NCI-H1105 treated with DMSO at 0.1 percent for 48 hours (cell line): ENCODE data around the gene RPA1.
"Not testable (repeated sequence)": the region's sequence is repeated elsewhere in the genome, so short reads cannot be mapped to it uniquely, and the experiment has no call there.

ENCODE experiments used
- DNase-seq: peaks from one replicate; lab custom pipeline; 2025; lab: John Stamatoyannopoulos, UW

The RPA1 gene

DNA sequence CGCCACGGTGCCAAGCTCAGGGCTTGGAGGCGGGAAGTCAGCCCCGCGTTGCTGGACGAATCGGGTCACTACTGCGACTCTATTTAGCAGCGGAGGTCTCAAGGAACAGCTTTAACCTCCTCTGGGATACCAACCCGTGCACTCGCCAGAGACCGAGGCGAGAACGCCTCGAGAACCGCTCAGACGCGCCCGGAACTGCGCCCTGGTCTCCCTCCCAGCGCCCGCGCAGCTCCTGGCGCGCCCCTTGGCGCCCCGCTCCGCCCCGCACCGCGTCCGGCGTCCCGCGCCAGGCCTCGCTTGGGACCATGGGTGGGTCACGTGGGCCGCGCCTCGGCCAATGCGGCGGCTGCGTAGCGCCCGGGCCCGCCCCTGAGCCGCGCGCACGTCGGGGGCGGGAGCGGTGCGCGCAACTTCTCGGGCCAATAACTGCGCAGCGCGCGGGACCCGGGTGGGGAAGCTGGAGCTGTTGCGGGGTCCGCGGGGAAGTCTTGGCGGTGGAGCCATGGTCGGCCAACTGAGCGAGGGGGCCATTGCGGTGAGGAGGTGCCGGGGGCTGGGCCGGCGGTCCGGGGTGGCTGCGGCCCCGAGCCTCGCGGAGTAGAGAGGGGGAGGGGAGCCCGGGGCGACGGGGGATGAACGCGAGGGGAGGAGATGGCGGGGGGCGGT is at the start of gene RPA1, which contains the start of gene SMYD4:
TSS of gene RPA1 (plus strand) at position 414 of the 666 bp plus-strand sequence. CDS start at position 503, 89 bp downstream.
TSS of gene SMYD4 (minus strand) at position 311 of the 666 bp plus-strand sequence. CDS start 1,908 bp downstream, outside the sequence.
- DNase-seq = peak; percentile 41

DNA sequence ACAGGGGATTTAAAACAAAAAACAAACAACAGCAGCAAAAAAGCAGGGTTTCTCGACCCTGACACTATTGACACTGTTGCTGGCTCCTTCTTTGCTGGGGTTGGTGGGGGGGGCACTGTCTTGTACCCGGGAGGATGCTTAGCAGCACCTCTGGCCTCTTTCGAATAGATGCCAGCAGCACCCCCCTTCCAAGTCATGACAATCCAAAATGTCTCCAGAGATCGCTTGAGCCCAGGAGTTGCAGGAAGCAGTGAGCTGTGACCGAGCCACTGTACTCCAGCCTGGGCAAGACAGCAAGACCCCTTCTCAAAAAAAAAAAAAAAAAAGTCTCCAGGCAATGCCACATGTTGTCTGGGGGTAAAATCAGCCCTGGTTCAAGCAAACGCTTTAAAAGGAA is 47.6 kb upstream of the RPA1 start:
- no peak for DNase-seq

DNA sequence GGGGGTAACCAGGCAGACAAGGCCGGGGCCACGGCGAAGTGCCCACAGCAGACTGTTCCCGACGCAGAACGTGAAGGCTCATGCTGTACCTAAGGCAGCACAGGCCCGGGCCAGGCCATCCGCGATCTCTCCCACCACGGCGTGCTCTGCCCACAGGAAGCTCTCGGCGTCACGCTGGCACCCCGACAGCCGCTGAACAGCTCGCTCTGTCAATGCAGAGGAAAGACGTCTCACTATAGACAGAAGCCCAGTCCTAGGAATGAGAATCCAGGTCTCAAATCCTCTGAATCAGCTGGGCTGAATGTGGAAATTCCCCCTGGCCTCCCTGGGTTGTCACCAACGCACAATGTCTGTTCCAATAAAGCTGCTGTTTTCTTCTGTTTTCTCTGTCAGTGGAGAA is 46.5 kb upstream of the RPA1 start:
- no peak for DNase-seq

DNA sequence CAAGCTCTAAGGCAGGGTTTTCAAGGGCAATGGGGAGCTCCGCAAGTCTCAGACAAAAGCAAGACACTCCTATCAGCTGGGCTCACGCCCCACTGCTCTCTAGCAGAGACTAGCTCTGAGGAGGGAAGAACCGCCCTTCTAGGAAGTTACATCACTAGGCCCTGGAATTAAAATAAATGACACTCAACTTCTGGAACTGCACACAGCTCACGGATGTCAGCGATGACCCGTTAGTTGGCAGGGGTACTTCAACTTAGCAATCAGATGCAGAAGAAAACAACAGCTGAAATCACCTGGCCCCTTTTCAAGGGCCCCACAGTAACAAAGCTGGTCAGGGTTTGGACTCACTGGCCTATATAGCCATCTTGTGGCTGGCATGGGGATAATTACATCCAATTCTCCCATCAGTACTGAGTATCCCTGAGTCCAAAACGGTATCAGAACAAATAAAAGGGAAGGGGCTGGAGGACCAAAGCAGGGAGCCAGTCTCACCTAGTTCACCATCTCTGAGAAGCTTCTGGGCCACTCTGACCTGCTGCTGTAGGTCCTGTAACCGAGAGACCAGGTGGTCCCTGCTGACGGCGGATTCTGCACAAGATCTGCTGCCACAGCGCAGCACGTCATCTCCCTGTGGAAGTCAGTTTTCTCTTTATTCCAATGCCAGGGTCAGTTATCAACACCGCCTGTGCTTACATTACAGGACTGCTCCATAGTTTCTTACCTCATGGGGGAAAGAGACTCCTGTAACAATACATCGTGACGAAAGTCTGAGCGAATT is 45.8 kb upstream of the RPA1 start:
- peak; percentile 9 for DNase-seq

DNA sequence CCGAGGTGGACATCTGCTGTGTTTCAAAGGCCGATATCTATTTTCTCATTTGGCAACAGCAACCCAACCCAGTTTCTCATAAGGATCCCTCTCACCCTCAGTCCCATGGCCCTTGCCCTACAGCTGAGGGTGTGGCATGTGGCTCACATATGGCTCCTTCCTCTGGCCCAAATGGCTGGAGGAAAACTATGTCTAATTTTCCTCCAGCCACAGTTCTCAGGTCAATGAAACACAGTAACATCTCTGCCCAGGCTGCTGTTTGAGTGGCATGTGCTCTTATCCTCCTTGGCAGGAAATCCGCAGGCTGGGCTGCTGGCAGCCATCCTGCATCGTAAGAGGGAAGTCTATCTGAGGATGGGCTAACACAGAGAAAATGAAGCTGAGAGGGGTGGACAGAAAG is 43.9 kb upstream of the RPA1 start:
- DNase-seq = no peak

DNA sequence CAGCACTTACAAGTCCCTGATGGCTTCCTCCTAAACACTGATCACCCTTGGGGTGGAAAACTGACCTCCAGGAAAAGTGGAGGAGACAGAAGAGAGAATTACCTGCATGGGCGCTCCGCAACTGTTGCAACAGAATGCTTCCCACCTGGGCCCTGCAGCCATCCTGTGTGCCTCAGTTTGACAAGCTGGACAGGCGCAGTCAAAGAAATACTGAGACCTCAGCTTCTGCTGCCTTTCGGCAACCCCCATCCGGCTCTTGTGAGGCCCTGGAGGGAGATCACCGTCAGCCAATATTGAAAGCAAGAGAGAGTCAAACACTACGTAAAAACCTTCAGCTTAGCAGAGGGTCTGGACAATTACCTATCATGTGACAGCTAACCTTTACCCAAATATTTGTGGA is 43.1 kb upstream of the RPA1 start:
- no peak for DNase-seq

DNA sequence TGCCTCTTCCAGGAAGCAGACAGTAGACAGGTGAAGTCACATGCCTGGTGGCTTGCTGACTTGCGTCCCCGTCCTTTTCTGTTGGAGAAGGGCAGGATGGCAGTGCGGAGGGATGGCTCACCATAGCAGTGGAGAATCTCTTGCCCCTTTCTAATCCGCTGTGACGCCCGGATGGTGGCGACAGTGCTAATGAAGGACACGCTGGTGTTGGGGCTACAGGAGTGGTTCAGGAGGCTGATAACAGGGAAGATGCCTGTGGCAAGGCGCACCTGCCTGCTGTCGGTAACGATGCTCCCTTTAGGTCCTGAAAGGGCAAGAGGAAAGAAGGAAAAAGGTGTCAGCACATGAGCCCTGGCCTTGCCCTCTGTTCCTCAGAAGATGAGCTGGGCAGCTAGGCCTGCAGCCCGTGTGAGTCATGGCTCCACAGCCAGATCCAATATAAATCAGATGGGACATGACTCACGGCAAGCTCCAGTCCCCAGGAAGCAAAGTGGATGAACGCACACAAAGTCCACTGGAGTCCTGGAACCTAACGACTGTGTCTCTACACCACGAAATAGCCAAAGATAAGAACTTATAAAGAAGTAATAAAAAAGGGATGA is 42.4 kb upstream of the RPA1 start:
- DNase-seq = no peak

DNA sequence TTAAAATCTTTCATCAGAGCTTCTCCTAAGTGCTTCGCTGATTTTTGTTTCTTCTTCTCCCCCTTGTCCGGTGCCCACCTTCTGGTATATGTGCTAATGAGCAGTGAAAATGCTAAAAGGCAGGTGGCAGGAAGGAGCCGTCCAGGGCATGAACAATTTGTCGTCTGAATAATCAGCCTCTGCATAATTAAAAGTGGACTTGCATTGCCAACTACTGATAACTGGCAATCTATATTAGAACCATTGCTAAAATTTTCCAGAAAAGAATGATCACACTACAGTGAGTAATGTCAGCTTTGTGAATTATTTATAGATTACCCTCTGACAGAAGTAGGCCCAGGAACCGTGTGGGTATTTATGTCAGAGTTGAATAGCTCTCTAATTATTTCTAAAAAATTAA is 39.9 kb upstream of the RPA1 start:
- no peak for DNase-seq

DNA sequence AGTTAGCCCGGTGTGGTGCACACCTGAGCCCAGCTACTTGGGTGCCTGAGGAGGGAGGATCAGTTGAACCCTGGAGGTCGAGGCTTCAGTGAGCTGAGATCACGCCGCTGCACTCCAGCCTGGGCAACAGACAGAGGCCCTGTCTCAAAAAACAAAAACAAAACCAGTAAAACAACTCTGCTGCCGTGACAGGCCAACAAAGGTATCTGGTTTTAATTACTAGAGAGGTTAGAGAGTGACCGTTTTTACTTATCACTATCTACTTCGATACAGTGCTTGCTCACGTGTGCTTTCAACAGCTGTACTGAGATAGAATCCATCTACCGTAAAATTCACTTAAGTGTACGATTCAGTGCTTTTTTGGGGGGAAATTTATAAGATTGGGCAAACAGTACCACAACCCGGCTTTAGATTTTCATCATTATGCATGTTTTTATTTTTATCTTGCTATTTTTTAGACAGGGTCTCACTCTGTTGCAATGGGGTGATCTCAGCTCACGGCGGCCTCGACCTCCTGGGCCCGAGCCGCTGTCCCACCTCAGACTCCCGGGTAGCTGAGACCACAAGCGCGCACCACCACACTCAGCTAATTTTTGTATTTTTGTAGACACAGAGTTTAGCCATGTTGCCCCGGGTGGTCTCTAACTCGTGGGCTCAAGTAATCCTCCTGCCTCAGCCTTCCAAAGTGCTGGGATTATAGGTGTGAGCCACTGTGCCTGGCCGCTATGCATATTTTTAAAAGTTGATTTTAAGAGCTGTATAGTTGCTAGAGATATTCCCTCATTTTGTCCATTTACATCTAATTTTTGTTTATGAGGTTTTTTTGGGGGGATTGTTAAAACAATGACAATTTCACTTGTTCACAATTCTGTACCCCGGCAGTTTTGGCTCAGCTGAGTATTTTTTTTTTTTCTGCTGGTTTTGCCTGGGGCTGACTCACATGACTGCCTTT is 37.0 kb upstream of the RPA1 start:
- DNase-seq = no peak

DNA sequence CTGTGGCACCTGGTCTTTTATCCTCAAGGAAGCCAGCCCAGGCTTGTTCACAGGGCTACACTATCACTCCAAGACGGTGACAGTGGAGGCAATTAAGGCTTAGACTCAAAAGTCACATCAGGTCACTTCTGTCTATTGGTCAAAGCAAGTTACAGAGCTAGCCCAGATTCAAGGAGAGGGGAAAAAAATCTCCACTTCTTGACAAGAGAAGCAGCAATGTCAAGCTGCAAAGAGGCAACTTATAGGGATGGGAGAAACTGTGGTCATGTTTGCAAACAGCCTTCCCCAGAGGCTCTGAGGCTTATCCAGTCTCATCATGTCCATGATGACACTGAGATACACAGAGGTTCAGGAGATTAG is 36.4 kb upstream of the RPA1 start:
- DNase-seq = peak; percentile 77

DNA sequence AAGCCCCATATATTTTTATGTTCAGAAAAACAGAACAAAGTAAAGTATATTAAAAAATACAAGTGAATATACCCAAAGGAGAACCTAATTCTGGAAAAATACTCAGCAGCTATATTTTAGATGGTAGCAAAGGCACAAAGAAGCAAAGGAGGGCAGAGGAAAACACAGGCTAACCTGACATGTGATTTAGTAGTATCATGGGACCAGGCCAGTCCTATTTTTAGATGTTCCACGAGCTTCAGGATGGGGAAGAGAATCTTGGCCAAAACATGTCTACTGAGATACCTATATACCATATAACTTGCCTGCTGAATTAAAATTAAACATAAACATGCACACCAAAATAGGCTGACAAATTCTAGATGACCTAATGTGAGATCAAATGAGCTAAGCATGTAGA is 33.0 kb upstream of the RPA1 start:
- no peak for DNase-seq

DNA sequence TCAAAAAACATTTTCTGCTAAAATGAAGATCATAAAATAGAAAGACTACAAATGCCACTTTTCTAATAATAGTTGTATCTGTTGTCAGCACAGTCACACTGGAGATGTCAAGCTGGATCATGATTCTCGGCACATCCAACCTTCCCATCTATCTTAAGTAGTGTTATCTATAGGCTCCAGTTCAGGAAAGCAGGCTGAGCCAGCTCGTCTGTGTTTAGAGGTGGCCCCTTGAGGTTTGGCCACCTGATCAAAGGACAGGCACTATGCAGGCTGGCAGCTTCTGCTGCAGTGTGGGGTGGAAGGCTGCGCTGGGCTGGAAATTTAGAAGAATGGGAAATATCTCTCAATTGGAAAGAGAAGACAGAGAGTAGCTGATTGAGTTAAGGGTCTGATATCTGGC is 32.5 kb upstream of the RPA1 start:
- DNase-seq = no peak

DNA sequence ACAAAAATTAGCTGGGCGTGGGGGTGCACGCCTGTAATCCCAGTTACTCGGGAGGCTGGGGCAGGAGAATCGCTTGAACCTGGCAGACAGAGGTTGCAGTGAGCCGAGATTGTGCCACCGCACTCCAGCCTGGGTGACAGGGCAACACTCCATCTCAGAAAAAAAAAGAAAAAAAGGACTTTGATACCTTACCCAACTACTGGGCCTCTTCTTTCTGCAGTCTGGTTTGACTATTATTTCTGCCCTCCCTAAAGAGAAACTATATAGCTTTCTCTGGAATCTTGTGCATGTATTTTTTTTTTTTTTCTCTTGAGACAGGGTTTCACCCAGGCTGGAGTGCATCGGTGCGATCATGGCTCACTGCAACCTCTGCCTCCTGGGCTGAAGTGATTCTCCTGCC is 32.0 kb upstream of the RPA1 start:
- not testable (repeated sequence) for DNase-seq

DNA sequence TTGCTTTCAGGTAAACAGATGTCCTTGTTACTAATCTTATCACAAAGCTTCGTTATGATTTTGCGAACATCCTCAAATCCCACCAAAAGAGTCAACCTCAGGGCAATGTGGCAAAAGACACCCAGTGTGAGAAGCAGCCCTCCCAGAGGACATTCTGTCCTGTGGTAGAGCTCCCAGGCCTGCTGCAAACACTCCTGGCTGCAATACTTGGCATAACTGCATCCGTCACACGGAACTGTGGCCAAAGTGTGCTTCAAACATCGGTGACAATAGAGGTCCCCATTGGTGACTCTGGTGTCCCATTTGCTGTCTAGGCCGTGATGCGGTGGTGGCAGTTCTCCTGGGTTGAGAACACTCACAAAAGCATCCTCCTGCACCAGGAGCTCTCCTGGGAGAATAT is 29.6 kb upstream of the RPA1 start:
- no peak for DNase-seq

DNA sequence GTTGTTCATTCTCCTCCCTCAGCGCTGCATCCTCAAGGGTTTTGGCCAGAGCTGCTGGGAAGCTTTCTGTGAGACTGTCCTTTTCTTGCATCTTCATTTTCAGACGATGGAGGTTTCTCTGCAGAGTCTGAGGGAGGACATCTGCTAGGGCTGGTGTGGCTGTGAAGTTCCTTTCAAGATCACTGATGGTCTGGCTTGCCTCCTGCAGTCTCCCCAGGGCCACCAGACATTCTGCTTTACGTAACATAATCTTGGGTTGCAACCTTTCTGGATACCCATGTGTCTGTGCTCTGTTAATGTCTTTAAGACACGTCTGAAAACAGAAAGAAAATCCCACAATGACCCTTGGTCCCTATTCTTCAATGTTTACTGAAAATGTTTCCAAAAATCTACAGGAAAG is 29.1 kb upstream of the RPA1 start:
- DNase-seq = no peak

DNA sequence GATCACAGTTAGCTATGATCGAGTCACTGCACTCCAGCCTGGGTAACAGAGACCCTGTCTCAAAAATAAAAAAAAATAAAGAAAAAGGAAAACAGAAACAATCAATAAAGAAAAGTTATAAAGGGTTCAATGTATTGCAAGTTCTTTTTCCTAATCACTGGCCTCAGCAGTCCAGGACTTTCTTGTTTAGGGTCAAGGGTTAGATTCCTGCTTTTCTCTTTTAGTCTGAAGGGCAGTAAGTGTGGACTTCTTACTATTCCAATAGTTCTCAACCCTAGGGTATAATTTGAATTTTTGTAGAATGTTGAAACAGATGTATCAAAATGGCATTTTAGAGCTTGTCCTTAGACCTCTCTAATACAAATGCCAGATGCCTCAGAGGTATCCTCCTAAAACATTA is 27.4 kb upstream of the RPA1 start:
- DNase-seq = no peak

DNA sequence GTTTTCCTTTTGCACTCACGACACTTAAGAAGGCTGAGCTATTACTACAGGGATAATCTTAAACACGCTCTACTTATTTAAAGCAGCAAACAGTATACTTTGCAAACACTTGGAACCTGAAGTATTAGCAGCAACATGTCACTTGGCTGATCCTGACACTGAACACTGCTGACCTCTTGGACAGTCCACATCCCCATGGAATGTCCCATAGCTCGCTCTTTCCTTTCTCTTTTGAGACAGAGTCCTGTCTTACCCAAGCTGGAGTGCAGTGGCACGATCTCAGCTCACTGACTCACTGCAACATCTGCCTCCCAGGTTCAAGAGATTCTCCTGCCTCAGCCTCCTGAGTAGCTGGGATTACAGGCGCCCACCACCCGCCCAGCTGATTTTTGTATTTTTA is 26.5 kb upstream of the RPA1 start:
- no peak for DNase-seq

DNA sequence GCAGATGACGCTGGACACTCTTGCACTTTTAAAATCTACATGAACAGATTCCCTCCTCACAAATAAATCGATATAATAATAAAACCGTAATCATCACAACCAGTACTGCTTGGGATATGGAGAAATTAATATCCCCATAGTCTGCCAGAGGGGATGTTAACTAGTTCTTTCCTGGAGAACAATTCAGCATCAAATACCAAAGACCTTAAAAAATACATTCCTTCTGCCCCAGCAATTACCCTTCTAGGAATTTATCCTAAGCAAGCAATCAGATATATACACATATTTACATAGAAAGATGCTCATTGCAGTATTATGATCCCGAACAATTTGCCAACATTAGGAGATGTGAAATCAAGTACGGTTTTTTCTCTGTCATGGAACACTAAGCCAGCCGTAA is 21.9 kb upstream of the RPA1 start:
- DNase-seq = no peak

DNA sequence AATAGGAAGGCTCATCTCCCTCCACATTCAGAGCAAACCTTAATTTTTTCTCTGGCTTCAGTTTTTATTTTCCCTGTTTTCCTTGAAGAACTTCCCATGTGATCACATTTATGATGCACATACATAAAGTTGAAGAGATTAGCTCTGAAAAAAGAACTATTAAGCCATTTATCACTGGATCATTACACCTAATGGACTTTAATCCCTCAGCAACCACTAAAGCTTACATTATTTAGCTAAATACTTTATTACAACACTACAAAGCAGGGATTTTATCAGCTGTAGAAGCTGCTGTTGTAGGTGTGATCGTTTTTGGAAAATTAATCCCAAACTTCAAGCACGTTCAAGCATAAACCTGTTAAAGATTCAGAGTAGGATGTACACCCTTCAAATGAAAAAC is 21.2 kb upstream of the RPA1 start:
- DNase-seq = no peak

DNA sequence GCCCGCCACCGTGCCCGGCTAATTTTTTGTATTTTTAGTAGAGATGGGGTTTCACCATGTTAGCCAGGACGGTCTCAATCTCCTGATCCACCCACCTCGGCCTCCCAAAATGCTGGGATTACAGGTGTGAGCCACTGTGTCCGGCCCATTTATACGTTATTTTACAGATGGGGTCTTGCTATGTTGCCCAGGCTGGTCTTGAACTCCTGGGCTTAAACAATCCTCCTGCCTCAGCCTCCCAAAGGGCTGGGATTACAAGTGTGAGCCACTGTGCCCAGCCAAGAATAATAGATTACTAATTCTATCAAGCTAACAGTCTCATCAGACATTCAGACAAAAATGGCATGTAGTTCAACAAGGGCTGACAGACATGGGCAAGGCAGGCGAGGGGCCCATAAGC is 20.0 kb upstream of the RPA1 start:
- not testable (repeated sequence) for DNase-seq

DNA sequence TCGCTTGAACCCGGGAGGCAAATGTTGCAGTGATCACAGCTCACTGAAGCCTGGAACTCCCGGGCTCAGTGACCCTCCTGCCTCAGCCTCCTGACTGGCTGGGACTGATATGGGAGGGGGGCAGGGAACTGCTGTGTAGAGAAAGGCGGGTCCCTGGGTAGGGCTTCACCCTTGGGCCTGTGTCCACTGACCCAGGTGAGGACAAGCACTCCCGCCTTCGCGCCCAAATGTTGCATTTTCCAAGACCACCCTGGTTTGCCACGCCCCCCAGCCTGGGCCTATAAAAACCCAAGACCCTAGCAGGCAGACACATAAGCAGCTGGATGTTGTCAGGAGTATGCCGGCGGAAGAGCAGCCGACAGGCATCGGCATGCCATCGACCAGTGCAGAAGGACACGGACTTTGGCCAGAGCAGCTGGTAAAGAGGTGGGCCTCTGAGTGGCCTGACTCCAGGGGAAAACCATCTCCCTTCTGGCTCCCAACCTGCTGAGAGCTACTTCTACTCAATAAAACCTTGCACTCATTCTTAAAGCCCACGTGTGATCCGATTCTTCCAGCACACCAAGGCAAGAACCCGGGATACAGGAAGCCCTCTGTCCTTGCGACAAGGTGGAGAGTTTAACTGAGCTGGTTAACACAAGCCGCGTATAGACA is 19.2 kb upstream of the RPA1 start:
- DNase-seq = no peak

DNA sequence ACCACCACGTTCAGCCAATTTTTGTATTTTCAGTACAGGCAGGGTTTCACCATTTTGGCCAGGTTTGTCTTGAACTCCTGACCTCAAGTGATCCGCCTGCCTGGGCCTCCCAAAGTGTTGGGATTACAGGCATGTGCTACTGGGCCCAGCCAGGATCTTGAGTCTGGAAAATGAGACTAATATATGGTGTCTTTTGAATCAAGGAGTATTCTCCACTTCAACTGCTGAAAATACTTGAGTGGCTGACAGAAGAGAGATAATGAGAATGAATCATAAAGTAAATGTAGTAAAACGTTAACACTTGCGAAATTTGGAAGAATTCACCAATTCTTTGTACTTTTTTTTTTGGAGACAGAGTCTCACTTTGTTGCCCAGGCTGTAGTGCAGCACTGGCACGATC is 16.7 kb upstream of the RPA1 start:
- DNase-seq = no peak
